GM21360 (cell line): ENCODE results near the gene STOM.

Experiments used
- ATAC-seq: cut with Tn5 transposase; IDR thresholded peaks from one replicate; pipeline ENCODE4 v1.9.1; 2021; ENCODE audit warnings: mild to moderate bottlenecking, moderate library complexity; ENCODE audit not compliant: unreplicated experiment

STOM gene

GRCh38 chr9:121323449-121324151, 46.5 kb downstream of the STOM start:
- ATAC-seq = no peak

DNA sequence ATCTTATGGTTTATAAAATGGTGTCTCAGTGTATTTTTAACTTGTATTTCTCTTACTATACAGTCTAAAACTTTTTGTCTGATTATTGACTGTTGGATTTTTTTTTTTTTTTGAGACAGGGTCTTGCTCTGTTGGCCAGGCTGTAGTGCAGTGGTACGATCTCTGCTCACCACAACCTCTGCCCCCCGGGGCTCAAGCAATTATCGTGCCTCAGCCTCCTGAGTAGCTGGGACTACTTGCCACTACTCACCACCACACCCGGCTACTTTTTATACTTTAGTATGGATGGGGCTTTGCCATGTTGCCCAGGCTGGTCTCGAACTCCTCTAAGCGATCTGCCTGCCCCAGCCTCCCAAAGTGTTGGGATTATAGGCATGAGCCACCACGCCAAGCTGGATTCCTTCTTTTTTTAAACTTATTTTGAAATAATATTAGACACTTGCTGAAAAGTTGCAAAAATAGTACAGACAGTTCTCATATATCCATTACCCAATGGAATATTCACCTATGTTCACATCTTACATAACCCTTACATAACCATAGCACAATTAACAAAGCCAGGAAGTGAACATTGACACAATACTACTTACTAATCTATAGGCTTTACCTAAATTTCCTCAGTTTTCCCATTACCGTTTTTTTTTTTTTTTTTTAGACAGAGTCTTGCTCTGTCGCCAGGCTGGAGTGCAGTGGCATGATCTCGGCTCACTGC, 47.2 kb downstream of the STOM start:
- no peak for ATAC-seq

DNA sequence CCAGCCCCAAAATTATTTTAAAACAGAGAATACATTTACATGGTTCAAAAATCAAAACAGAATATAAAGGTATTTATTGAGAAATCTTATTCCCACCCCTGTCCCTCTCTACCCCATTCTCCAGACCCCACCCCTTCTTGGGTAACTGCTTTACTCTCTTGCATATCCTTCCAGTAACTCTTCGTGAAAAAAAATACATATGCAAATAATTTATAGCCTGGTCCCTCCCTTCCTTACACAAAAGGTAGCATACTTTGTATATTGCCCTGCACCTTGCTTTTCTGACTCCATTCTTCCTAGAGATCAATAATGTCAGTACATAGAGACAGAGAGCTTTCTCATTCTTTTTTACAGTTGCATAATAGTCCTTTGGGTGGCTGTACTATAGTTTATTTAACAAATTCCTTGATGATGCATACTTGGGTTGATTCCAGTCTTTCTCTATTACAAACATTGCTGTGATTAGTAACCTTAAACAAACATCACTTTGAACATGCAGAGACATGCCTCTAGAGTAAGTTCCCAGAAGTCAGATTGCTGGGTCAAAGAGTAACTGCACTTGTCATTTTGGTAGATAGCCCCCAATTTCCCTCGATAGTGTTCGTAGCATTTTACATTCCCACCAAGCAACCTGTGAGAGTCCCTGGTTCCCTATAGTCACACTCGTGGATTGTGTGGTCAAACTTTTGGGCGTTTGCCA, 47.9 kb downstream of the STOM start:
- ATAC-seq = no peak

GRCh38 chr9:121321016-121321503, 49.0 kb downstream of the STOM start:
- no peak for ATAC-seq

DNA sequence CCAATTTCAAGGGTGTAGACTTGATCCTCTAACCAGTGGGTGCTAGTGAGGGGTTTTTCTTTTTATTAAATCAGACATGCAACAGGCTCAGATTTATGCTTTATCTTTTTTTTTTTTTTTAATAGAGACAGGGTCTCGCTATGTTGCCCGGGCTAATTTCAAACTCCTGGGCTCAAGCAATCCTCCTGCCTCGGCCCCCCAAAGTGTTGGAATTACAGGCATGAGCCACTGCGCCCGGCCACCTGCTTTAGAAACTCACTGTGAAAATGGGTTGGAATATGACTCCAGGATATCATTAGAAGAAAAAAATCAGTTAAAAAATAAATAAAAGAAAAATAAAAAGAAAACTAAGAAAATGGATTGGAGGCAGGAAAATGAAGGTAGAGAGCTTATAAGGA, 50.7 kb downstream of the STOM start:
- no peak for ATAC-seq

GRCh38 chr9:121318631-121319382, 51.2 kb downstream of the STOM start:
- ATAC-seq = no peak

- no peak for ATAC-seq
Measured at GRCh38 chr9:121317737-121318630, 52.1 kb downstream of the STOM start.

DNA sequence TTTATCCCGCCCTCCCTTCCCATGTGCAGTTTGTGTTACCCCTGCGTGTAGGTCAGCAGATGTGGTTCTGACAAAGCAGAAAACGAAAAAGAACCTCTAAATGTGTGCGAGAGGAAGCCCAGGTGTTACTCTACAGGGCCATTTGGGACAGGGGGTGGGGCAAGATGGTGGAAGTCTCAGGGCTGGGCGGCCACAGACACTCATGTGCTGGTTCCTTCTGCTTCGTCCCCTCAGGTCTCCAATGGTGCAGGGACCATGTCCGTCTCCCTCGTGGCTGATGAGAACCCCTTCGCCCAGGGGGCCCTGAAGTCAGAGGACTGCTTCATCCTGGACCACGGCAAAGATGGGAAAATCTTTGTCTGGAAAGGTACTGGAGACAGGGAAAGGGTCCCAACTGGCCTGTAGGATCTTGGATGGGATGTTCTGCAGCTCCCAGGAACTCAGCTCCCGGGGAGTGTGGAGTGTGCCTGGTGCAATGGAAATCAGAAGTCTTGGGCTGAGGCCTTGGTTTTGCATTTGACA, 53.1 kb downstream of the STOM start:
- ATAC-seq = no peak

GRCh38 chr9:121316378-121316777, 53.7 kb downstream of the STOM start:
- ATAC-seq = no peak

DNA sequence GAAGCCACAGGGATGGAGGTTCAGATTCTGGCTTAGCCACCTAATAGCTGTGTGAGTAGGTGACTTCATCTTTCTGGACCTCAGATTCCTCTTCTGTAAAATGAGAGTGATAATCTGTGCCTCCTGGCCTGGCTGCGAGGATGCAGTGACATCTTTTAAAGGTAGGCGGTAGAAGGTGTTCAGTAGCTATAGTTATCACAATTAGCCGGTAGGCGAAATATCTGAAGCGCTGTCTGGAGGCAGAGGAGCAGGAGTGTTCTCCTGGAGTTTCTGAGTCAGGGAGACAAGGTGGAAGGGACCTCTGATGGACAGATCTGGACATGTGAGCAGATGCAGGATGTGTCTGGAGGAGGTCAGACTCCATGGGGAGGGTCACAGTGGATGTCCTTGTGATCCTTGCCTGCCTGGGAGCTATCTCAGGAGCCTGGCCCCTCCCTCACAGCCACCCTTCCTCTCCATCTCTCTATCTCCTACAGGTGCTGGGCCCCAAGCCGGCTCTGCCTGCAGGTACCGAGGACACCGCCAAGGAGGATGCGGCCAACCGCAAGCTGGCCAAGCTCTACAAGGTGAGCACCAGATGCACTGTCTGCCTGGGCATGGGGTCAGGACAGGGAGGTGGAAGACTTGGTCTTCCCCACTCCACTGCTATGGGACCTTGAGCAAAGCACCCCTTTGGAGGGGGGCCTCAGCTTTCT, 56.4 kb downstream of the STOM start:
- no peak for ATAC-seq

DNA sequence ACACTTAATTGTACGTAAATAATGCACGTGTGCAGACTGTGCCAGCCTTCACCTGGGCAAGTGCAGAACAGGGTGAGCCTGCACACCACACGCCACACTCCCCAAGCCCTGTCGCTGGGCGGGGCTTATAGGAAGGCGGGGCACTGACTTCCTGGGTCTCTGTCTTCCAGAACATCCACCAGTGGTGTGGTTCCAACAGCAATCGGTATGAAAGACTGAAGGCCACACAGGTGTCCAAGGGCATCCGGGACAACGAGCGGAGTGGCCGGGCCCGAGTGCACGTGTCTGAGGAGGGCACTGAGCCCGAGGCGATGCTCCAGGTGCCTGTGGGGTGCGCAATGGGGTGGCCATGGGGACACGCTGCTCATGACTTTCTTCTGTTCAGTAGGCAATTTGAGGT, 57.9 kb downstream of the STOM start:
- ATAC-seq = no peak

DNA sequence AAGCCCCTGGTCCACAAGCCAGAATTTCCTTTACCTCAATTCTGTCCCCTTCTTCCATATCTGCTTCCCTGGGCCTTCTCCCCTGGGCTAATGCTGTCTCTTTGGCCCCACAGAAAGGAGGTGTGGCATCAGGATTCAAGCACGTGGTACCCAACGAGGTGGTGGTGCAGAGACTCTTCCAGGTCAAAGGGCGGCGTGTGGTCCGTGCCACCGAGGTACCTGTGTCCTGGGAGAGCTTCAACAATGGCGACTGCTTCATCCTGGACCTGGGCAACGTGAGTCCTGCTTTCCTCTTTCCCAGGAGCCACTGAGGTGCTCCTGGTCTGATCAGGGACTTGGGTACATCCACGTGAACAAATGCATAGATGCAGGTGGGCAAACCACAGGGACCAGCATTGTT, 59.5 kb downstream of the STOM start:
- no peak for ATAC-seq

DNA sequence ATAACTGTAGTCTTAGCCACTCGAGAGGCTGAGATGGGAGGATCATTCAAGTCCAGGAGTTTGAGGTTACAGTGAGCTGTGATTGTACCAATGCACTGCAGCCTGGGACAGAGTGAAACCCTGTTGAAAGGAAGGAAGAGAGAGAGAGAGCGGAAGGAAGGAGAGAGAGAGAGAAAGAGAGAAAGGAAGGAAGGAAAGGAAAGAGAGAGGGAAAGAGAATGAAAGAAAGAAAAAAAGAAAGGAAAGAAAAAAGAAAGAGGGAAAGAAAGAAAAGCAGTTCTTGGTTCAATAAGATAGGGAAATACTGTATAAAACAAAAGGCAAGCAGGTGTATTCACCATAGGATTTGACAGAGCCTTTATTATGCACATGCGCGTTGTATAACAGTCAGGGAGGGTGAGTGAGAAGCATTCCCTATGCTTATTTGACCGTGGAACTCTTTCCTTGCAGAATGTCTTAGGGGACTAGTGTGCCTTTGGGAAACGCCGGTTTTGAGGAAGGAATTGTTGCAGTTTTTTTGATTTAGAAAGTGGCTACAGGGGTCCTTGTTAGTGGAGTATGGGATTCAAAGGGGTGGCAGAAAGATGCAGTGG, 60.1 kb downstream of the STOM start:
- no peak for ATAC-seq

- ATAC-seq = no peak
Measured at GRCh38 chr9:121309171-121309570, 60.9 kb downstream of the STOM start.

GRCh38 chr9:121308765-121309164, 61.3 kb downstream of the STOM start:
- ATAC-seq = no peak

- no peak for ATAC-seq
Measured at GRCh38 chr9:121307976-121308375, 62.1 kb downstream of the STOM start.

GRCh38 chr9:121305269-121305994, 64.6 kb downstream of the STOM start:
- ATAC-seq = no peak

DNA sequence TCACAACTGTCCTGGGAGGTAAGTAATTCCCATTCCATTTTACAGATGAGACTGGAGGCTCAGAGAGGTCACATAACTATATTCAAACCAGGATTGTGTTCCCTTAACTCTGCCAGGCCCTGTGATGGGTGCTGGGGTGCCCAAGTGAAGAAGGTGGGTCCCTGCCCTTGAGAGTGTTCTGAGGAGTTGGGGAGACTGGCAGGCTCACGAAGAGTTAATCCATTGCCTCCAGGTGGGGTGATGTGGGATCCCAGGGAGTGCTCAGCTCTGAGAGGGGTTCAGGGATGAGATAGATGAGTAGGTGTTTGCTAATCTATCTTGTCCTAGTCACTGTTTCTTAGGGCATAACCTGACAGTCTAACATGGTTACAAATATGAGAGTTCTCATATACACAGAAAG, 65.3 kb downstream of the STOM start:
- ATAC-seq = no peak
